ENCODE results near the gene IDI2. TPM values are rescaled to one million over a fixed set of nuclear protein-coding genes. Genes with fewer than 3 reads are reported as not detected.

The IDI2 gene
- total RNA-seq, 1 donor from 2014 or later: not detected

DNA sequence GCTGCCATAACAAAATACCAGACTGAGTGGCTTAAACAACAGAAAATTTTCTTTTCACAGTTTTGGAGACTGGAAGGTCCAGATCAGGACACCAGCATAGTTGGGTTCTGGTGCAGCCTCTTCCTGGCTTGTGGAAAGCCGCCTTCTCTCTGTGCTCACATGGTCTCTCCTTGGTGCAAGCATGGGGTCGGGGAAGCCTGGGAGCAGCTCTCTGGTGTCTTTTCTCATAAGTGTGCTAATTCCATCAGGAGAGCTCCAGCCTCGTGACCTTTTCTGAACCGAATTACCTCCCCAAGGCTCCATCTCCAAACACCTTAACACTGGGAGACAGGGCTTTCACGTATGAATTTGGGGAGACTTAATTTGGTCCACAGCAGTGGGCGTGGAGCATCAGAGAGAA, 42.3 kb downstream of the IDI2 start:
- Mint-ChIP-seq H3K9me3 (ENCODE audit: unreplicated experiment) (peaks cover 13% of the 10 kb centered on the region), H3K4me1 (ENCODE audit: unreplicated experiment) (peaks cover 3% of the 10 kb centered on the region), H3K36me3 (ENCODE audit: low read depth, unreplicated experiment) (peaks cover 7% of the 10 kb centered on the region), H3K4me3 (ENCODE audit: unreplicated experiment) (no peak overlapping the region), H3K27me3 (ENCODE audit: unreplicated experiment) (peaks cover 3% of the 10 kb centered on the region), H3K27ac (ENCODE audit: unreplicated experiment) (no peak overlapping the region)
- no peak for DNase-seq (ENCODE audit: low spot score)
- TF ChIP-seq, protein P1, sequence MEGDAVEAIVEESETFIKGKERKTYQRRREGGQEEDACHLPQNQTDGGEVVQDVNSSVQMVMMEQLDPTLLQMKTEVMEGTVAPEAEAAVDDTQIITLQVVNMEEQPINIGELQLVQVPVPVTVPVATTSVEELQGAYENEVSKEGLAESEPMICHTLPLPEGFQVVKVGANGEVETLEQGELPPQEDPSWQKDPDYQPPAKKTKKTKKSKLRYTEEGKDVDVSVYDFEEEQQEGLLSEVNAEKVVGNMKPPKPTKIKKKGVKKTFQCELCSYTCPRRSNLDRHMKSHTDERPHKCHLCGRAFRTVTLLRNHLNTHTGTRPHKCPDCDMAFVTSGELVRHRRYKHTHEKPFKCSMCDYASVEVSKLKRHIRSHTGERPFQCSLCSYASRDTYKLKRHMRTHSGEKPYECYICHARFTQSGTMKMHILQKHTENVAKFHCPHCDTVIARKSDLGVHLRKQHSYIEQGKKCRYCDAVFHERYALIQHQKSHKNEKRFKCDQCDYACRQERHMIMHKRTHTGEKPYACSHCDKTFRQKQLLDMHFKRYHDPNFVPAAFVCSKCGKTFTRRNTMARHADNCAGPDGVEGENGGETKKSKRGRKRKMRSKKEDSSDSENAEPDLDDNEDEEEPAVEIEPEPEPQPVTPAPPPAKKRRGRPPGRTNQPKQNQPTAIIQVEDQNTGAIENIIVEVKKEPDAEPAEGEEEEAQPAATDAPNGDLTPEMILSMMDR (IDR thresholded peaks at IDR 0.05; ENCODE audit: unreplicated experiment): no peak

DNA sequence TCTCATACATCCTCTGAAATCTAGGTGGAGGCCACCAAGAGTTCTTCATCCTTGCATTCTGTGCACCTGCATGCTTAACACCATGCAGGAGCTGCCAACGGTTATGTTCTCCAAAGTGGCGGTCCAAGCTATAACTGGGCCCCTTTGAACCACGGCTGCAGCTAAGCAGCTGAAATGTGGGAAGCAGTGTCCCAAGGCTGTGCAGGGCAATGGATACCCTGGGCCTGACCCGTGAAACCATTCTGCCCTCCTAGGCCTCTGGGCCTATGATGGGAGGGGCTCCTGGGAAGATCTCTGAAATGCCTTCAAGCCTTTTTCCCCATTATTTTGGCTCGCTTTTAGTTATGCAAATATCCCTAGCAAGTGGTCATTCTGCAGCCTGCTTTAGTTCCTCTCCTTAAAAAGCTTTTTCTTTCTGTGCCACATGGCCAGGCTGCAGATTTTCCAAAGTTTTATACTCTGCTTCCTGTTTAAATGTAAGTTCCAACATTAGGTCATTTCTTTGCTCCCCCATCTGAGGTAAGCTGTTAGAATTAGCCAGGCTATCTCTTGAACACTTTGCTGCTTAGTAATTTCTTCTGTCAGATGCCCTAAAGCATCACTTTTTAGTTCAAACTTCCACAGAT, 45.1 kb downstream of the IDI2 start:
- Mint-ChIP-seq H3K9me3 (ENCODE audit: unreplicated experiment) (peaks cover 13% of the 10 kb centered on the region), H3K27ac (ENCODE audit: unreplicated experiment) (no peak overlapping the region), H3K36me3 (ENCODE audit: low read depth, unreplicated experiment) (peaks cover 12% of the 10 kb centered on the region), H3K4me3 (ENCODE audit: unreplicated experiment) (no peak overlapping the region), H3K27me3 (ENCODE audit: unreplicated experiment) (peaks cover 2% of the 10 kb centered on the region), H3K4me1 (ENCODE audit: unreplicated experiment) (no peaks in the 10 kb centered on the region)
- no peak for DNase-seq (ENCODE audit: low spot score)
- TF ChIP-seq, protein P1 (IDR thresholded peaks at IDR 0.05; ENCODE audit: unreplicated experiment): no peak

DNA sequence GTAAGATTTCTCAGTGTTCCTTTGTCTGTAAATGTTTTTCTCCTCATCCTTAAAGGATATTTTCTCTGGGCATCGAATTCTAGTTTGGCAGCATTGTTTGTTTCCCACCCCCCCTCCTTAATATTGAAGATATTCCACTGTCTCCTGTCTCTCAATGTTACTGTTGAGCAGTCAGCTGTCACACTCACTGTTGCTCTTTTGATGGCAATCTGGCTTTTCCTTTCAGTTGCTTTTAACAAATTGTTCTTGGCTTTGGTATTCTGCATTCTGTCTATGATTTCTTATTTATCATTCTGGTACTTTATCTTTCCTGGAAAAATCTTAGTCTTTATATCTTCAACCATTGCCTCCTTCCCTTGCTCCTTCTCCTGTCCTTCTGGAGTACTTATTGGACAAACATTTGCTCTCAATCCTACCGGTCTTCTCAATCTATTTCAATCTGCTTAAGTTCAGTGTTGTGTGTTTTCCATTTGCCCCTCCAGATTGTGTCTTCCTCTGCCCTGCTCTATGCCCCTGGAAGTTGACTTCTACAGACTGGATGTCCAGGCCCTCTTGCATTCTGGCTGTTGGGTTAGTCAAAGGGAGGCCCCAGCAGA, 46.7 kb downstream of the IDI2 start:
- TF ChIP-seq, protein P1 (IDR thresholded peaks at IDR 0.05; ENCODE audit: unreplicated experiment): no peak
- no peaks in the 10 kb centered on the region for H3K4me1 Mint-ChIP-seq (ENCODE audit: unreplicated experiment)
- H3K36me3 Mint-ChIP-seq (ENCODE audit: low read depth, unreplicated experiment): peaks cover 12% of the 10 kb centered on the region
- peaks cover 13% of the 10 kb centered on the region for H3K9me3 Mint-ChIP-seq (ENCODE audit: unreplicated experiment)
- H3K27me3 Mint-ChIP-seq (ENCODE audit: unreplicated experiment): peaks cover 2% of the 10 kb centered on the region
- H3K27ac Mint-ChIP-seq (ENCODE audit: unreplicated experiment): no peak overlapping the region
- no peak for DNase-seq (ENCODE audit: low spot score)
- H3K4me3 Mint-ChIP-seq (ENCODE audit: unreplicated experiment): no peak overlapping the region

DNA sequence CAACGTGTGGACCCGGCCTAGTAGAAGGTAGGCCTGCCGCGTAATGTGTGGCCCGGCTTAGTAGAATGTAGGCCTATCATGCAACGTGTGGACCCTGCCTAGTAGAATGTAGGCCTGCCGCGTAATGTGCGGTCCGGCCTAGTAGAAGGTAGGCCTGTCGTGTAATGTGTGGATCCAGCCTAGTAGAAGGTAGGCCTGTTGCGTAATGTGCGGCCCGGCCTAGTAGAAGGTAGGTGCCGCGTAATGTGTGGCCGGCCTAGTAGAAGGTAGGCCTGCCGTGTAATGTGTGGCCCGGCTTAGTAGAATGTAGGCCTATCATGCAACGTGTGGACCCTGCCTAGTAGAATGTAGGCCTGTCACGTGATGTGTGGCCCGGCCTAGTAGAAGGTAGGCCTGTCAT, 49.3 kb downstream of the IDI2 start:
- Mint-ChIP-seq H3K27ac (ENCODE audit: unreplicated experiment) (no peak overlapping the region), H3K4me3 (ENCODE audit: unreplicated experiment) (no peak overlapping the region), H3K4me1 (ENCODE audit: unreplicated experiment) (peaks cover 3% of the 10 kb centered on the region), H3K36me3 (ENCODE audit: low read depth, unreplicated experiment) (peaks cover 12% of the 10 kb centered on the region), H3K9me3 (ENCODE audit: unreplicated experiment) (peaks cover 18% of the 10 kb centered on the region), H3K27me3 (ENCODE audit: unreplicated experiment) (peaks cover 3% of the 10 kb centered on the region)
- TF ChIP-seq, protein P1 (IDR thresholded peaks at IDR 0.05; ENCODE audit: unreplicated experiment): no peak
- no peak for DNase-seq (ENCODE audit: low spot score)

DNA sequence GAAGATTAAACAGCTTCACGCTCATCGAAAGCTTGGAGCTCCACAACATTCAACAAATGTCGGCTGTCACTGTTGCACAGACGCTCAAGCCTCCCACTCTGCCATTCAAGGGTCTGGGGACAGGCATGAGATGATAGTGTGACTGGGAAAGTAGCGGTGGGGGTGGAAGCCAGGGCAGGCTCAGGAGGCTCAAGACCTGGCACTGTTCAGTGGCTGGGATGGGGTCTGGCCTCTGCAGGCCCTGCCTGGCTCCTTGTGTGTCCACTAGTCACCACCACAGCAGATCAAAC, 50.9 kb downstream of the IDI2 start:
- DNase-seq (ENCODE audit: low spot score): no peak
- H3K27ac Mint-ChIP-seq (ENCODE audit: unreplicated experiment): no peak overlapping the region

More for the DNA sequence above, 50.9 kb downstream of the IDI2 start:
- H3K4me1 Mint-ChIP-seq (ENCODE audit: unreplicated experiment): peaks cover 3% of the 10 kb centered on the region
- H3K36me3 Mint-ChIP-seq (ENCODE audit: low read depth, unreplicated experiment): peaks cover 5% of the 10 kb centered on the region
- H3K27me3 Mint-ChIP-seq (ENCODE audit: unreplicated experiment): peaks cover 2% of the 10 kb centered on the region
- peaks cover 11% of the 10 kb centered on the region for H3K9me3 Mint-ChIP-seq (ENCODE audit: unreplicated experiment)
- TF ChIP-seq, protein P1 (IDR thresholded peaks at IDR 0.05; ENCODE audit: unreplicated experiment): no peak
- no peak overlapping the region for H3K4me3 Mint-ChIP-seq (ENCODE audit: unreplicated experiment)

Data from endothelial cell (in vitro differentiated cells).